Subcutaneous adipose tissue (tissue), 4 donors: ENCODE results near the gene CHN2. TPM values are rescaled to one million over a fixed set of nuclear protein-coding genes. Genes with fewer than 3 reads are reported as not detected.

Experiments used
- total RNA-seq, 4 donors: library from RNA; depleted of rRNA; stranded (reverse); fragments of >200 nt; gene quantifications; one replicate each; pipeline ENCODE4 v1.1.0, GENCODE V29; 2016
- TF ChIP-seq, protein P1 (sequence below): fragments of 450-650 bp; IDR thresholded peaks from one replicate; pipeline ENCODE4 v1.5.1; 2016; ENCODE audit warnings: low read depth, mild to moderate bottlenecking, control low read depth, antibody characterized with exemption, moderate library complexity

The CHN2 gene
- total RNA-seq, 4 donors from 2014 or later, result 10.0 to 19.4 (median 13.8) TPM

DNA sequence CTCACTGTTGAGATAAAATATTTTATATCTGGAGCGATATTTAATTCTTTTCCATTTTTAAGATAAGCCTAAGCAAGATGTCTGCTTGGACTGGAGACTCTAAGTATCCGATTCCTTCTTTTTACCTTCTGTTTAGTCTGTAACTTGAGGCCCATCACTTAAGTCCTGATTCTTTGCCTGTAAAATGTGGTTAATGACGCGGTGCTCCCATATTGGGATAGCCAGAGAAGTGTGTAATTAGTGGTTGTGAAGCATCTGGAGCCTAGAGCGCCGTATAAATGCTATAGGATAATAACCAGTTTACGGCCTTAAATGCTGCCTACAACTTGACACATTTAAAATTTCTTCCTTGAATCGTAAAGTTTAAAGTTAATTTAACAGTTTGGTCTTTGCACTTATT is 132.9 kb downstream of the CHN2 start:
- TF ChIP-seq, protein P1, sequence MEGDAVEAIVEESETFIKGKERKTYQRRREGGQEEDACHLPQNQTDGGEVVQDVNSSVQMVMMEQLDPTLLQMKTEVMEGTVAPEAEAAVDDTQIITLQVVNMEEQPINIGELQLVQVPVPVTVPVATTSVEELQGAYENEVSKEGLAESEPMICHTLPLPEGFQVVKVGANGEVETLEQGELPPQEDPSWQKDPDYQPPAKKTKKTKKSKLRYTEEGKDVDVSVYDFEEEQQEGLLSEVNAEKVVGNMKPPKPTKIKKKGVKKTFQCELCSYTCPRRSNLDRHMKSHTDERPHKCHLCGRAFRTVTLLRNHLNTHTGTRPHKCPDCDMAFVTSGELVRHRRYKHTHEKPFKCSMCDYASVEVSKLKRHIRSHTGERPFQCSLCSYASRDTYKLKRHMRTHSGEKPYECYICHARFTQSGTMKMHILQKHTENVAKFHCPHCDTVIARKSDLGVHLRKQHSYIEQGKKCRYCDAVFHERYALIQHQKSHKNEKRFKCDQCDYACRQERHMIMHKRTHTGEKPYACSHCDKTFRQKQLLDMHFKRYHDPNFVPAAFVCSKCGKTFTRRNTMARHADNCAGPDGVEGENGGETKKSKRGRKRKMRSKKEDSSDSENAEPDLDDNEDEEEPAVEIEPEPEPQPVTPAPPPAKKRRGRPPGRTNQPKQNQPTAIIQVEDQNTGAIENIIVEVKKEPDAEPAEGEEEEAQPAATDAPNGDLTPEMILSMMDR, result no peak

DNA sequence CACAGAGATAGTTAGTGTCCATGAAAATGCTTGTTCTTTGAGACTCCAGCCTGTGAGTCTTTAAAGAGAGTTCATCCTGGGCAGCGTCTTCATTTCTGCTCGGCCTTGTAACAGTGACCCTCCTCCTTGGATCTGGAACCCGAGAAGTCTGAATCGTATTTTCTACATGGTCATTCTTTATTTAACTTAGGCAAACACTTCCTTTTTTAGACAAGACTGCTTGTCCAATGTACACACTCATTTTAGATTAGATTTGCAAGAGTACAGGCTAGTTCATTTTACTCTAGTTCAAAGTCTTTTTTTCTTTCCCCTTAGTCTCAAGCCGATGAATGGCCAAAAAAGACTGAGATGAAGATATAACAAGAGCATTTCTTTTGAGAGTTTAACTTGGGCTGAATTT is 133.5 kb downstream of the CHN2 start:
- TF ChIP-seq, protein P1, result no peak

DNA sequence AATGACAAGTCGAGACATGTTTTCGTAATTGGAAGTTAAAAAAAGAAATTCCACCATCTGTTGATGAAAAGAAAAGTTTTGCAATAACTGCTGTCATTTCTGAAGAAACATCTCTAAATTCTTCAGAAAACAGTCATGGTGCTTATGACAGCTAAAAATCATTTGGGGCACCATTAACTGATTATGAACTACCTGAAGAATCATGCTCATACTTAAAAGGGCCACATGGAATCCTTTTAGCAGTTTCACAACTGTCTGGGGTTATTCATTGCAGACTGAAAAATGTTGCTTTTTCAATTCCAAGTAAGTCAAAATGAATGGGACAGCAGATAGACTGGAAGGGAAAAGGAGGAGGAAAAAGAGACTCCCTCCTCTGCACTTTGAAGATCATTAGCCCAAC is 134.2 kb downstream of the CHN2 start:
- TF ChIP-seq, protein P1, result no peak

DNA sequence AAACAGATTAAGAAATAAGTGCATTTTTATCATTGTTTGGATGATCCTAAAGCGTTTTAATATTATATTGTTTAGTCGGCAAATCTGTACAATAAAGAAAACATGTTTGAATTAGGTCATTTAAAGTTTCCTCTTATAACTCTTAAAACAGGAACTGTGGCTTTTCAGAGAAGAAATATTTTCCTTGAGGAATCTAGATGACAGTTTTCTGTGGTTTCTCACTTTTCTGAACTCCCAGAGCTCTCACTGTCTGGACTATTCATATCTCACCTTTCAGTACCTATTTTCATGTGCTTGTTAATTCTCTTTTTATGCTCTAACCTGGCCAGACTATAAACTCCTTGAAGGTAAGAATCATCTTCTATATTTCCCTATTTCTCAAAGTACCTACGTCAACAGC is 135.1 kb downstream of the CHN2 start:
- TF ChIP-seq, protein P1, result no peak

DNA sequence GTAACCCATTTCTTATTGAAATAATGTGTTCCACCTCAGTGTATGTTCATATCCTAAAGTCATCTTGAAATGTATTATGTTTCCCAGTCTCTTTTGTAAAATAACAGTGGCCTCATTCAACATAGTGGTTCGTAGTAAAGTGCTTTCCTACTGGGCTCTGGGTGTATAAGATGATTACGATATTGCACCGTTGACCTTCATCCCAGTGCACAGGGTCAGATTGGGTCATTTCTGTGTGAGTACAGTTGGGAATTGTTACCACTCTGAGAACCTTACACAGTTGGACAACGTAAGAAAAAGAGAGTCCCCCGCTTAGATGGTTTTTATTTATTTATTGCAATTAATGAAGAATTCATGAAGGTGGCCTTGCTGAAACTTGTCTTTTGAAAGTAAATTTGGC is 135.6 kb downstream of the CHN2 start:
- TF ChIP-seq, protein P1, result no peak

- TF ChIP-seq, protein P1, result no peak
Measured at GRCh38 chr7:29331163-29331562, 136.6 kb downstream of the CHN2 start.

DNA sequence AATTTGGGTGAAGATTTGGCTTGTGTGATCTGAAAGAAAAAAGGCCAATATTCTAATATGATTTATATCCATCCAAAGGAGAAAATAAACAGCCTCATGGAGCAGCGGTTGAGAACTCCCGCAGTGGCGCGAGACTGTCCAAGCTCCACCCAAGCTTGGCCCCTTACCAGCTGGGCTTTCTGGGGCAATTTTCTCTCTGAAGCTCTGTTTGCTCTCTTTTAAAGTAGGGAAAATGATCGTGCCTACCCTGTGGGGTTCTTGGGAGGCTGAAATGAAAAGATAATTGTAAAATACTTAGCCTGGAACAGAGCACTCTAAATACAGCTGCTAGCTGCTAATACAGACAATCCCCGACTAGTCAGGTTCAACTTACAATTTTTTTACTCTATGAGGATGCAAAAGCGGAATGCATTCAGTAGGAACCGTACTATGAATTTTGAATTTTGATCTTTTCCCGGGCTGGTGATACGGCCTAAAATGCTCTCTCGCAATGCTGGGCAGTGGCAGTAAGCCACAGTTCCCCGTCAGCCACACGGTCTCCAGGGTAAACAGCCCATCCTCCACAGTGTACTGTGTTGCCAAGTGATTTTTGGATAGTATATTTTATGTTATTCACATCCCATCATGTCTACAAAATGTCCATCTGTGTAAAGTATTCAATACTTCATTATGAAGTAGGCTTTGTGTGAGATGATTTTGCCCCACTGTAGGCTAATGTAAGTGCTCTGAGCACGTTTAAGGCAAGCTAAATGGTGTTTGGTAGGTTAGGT is 137.7 kb downstream of the CHN2 start:
- TF ChIP-seq, protein P1, result no peak
